ENCODE data around the gene AFAP1L2.

The AFAP1L2 gene

GRCh38 chr10:114259824-114260223, 144.5 kb downstream of the AFAP1L2 start:
- DNase-seq (ENCODE audit: insufficient read length, low spot score) (no peak), FAIRE-seq (no peak)
- TF ChIP-seq POLR2A (IDR thresholded peaks at IDR 0.05; ENCODE audit: low read depth, low read length) = no peak

GRCh38 chr10:114258274-114258840, 145.9 kb downstream of the AFAP1L2 start:
- no peak for DNase-seq (ENCODE audit: insufficient read length, low spot score)
- FAIRE-seq = no peak
- TF ChIP-seq POLR2A (IDR thresholded peaks at IDR 0.05; ENCODE audit: low read depth, low read length) = no peak

- DNase-seq (ENCODE audit: insufficient read length, low spot score) (no peak), FAIRE-seq (no peak)
- TF ChIP-seq POLR2A (IDR thresholded peaks at IDR 0.05; ENCODE audit: low read depth, low read length) = no peak
Observed at GRCh38 chr10:114257498-114257897, 146.8 kb downstream of the AFAP1L2 start.

- no peak for FAIRE-seq
- no peak for DNase-seq (ENCODE audit: insufficient read length, low spot score)
- TF ChIP-seq POLR2A (IDR thresholded peaks at IDR 0.05; ENCODE audit: low read depth, low read length) = no peak
Observed at GRCh38 chr10:114256822-114257221, 147.5 kb downstream of the AFAP1L2 start.

- DNase-seq (ENCODE audit: insufficient read length, low spot score) (no peak), FAIRE-seq (no peak)
- no peak for TF ChIP-seq POLR2A (IDR thresholded peaks at IDR 0.05; ENCODE audit: low read depth, low read length)
Observed at GRCh38 chr10:114256008-114256765, 148.1 kb downstream of the AFAP1L2 start.

GRCh38 chr10:114255227-114255626, 149.1 kb downstream of the AFAP1L2 start:
- no peak for TF ChIP-seq POLR2A (IDR thresholded peaks at IDR 0.05; ENCODE audit: low read depth, low read length)
- DNase-seq (ENCODE audit: insufficient read length, low spot score) (no peak), FAIRE-seq (no peak)

- no peak for FAIRE-seq
- DNase-seq (ENCODE audit: insufficient read length, low spot score) = no peak
- TF ChIP-seq POLR2A (IDR thresholded peaks at IDR 0.05; ENCODE audit: low read depth, low read length) = no peak
Observed at GRCh38 chr10:114252883-114253282, 151.4 kb downstream of the AFAP1L2 start.

- FAIRE-seq = no peak
- DNase-seq (ENCODE audit: insufficient read length, low spot score) = no peak
Observed at GRCh38 chr10:114252092-114252491, 152.2 kb downstream of the AFAP1L2 start.

GRCh38 chr10:114250716-114251115, 153.6 kb downstream of the AFAP1L2 start:
- no peak for FAIRE-seq
- no peak for TF ChIP-seq POLR2A (IDR thresholded peaks at IDR 0.05; ENCODE audit: low read depth, low read length)

More at GRCh38 chr10:114252092-114252491, 152.2 kb downstream of the AFAP1L2 start:
- TF ChIP-seq POLR2A (IDR thresholded peaks at IDR 0.05; ENCODE audit: low read depth, low read length) = no peak

GRCh38 chr10:114250236-114250635, 154.1 kb downstream of the AFAP1L2 start:
- TF ChIP-seq POLR2A (IDR thresholded peaks at IDR 0.05; ENCODE audit: low read depth, low read length) = no peak
- FAIRE-seq = no peak
- DNase-seq (ENCODE audit: insufficient read length, low spot score) = no peak

More at GRCh38 chr10:114250716-114251115, 153.6 kb downstream of the AFAP1L2 start:
- DNase-seq (ENCODE audit: insufficient read length, low spot score) = no peak

GRCh38 chr10:114246679-114247305, 157.5 kb downstream of the AFAP1L2 start:
- FAIRE-seq (no peak), DNase-seq (ENCODE audit: insufficient read length, low spot score) (no peak)
- TF ChIP-seq POLR2A (IDR thresholded peaks at IDR 0.05; ENCODE audit: low read depth, low read length) = no peak

- no peak for TF ChIP-seq POLR2A (IDR thresholded peaks at IDR 0.05; ENCODE audit: low read depth, low read length)
- FAIRE-seq (no peak), DNase-seq (ENCODE audit: insufficient read length, low spot score) (no peak)
Observed at GRCh38 chr10:114245121-114245791, 159.0 kb downstream of the AFAP1L2 start.
